Measurements from ENCODE around the gene ART5. TPM values are rescaled to one million over a fixed set of nuclear protein-coding genes. Genes with fewer than 3 reads are reported as not detected.

ART5 gene
- total RNA-seq, 1 experiment from 2014 or later: not detected

- Histone ChIP-seq H3F3A (ENCODE audit: insufficient read depth, low read depth) (no peaks in the 10 kb centered on the region), H3K9me3 (ENCODE audit: insufficient read depth, low read depth) (no peaks in the 10 kb centered on the region), H3K4me1 (replicated peaks; ENCODE audit: insufficient read depth) (no peaks in the 10 kb centered on the region), H3K79me2 (ENCODE audit: low read depth) (no peaks in the 10 kb centered on the region), H3K27ac (no peak overlapping the region), H3K27me3 (ENCODE audit: insufficient read depth, low read depth) (no peaks in the 10 kb centered on the region), H4K20me1 (ENCODE audit: insufficient read depth) (no peaks in the 10 kb centered on the region), H3K4me3 (no peak overlapping the region), H2AFZ (no peak overlapping the region), H3K9me2 (ENCODE audit: insufficient read depth) (no peaks in the 10 kb centered on the region), H3K4me2 (no peak overlapping the region), H3K36me3 (ENCODE audit: low read depth) (no peaks in the 10 kb centered on the region)
- ChIA-PET CTCF (interaction anchor here (0.6 kb wide), 1 partner anchor 464 kb away, joined by 19 read pairs; no protein-coding TSS in a partner anchor), POLR2A (ENCODE audit: unreplicated experiment) (interaction anchor here (0.7 kb wide), 1 partner anchor 680 kb away, joined by 3 read pairs; the partner anchor contains the start of gene PHLDA2)
- intact Hi-C loops (cut with micrococcal nuclease; ENCODE audit: unreplicated experiment): loop anchor here (10.0 kb wide), 2 partner anchors 135 to 155 kb away; no protein-coding TSS in a partner anchor
- DNase-seq: peak in 1 of 2 experiments; percentile 12
- BruUV-seq (replicated peaks): no TSS peak
- TF ChIP-seq, protein P1, sequence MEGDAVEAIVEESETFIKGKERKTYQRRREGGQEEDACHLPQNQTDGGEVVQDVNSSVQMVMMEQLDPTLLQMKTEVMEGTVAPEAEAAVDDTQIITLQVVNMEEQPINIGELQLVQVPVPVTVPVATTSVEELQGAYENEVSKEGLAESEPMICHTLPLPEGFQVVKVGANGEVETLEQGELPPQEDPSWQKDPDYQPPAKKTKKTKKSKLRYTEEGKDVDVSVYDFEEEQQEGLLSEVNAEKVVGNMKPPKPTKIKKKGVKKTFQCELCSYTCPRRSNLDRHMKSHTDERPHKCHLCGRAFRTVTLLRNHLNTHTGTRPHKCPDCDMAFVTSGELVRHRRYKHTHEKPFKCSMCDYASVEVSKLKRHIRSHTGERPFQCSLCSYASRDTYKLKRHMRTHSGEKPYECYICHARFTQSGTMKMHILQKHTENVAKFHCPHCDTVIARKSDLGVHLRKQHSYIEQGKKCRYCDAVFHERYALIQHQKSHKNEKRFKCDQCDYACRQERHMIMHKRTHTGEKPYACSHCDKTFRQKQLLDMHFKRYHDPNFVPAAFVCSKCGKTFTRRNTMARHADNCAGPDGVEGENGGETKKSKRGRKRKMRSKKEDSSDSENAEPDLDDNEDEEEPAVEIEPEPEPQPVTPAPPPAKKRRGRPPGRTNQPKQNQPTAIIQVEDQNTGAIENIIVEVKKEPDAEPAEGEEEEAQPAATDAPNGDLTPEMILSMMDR (conservative IDR thresholded peaks at IDR 0.05): peak; percentile 86
- TF ChIP-seq EZH2 (IDR thresholded peaks at IDR 0.05; ENCODE audit: low read depth): no peak
Measured at GRCh38 chr11:3609416-3610265, 32.2 kb downstream of the ART5 start.

GRCh38 chr11:3605771-3606203, 36.0 kb downstream of the ART5 start:
- no peak overlapping the region for H2AFZ ChIP-seq
- no peak overlapping the region for H3K4me3 ChIP-seq
- no peaks in the 10 kb centered on the region for H3F3A ChIP-seq (ENCODE audit: insufficient read depth, low read depth)
- ChIA-PET CTCF (no interaction called here), POLR2A (ENCODE audit: unreplicated experiment) (interaction anchor here (0.6 kb wide), 1 partner anchor 49 kb away, joined by 4 read pairs; no protein-coding TSS in a partner anchor)
- no peak for TF ChIP-seq EZH2 (IDR thresholded peaks at IDR 0.05; ENCODE audit: low read depth)
- TF ChIP-seq, protein P1 (conservative IDR thresholded peaks at IDR 0.05): no peak
- BruUV-seq (replicated peaks): no TSS peak
- no peak overlapping the region for H3K27ac ChIP-seq
- H3K4me2 ChIP-seq: peak overlapping the region; percentile 16; the same call in 1 of the 2 replicates
- no peaks in the 10 kb centered on the region for H3K9me3 ChIP-seq (ENCODE audit: insufficient read depth, low read depth)
- peak; percentile 9 to 58 for DNase-seq
- intact Hi-C loops (cut with micrococcal nuclease; ENCODE audit: unreplicated experiment): loop anchor here (10.0 kb wide), 1 partner anchor 131 kb away; no protein-coding TSS in a partner anchor
- H3K79me2 ChIP-seq (ENCODE audit: low read depth): no peaks in the 10 kb centered on the region
- H3K27me3 ChIP-seq (ENCODE audit: insufficient read depth, low read depth): no peaks in the 10 kb centered on the region
- H3K36me3 ChIP-seq (ENCODE audit: low read depth): no peaks in the 10 kb centered on the region
- H3K9me2 ChIP-seq (ENCODE audit: insufficient read depth): no peaks in the 10 kb centered on the region
- no peaks in the 10 kb centered on the region for H4K20me1 ChIP-seq (ENCODE audit: insufficient read depth)
- H3K4me1 ChIP-seq (replicated peaks; ENCODE audit: insufficient read depth): no peaks in the 10 kb centered on the region

- no peaks in the 10 kb centered on the region for H3K79me2 ChIP-seq (ENCODE audit: low read depth)
- intact Hi-C loops (cut with micrococcal nuclease; ENCODE audit: unreplicated experiment): loop anchor here (10.0 kb wide), 1 partner anchor 130 kb away; no protein-coding TSS in a partner anchor
- no peak for DNase-seq
- no peak overlapping the region for H3K27ac ChIP-seq
- H3K27me3 ChIP-seq (ENCODE audit: insufficient read depth, low read depth): no peaks in the 10 kb centered on the region
- no peaks in the 10 kb centered on the region for H3K9me2 ChIP-seq (ENCODE audit: insufficient read depth)
- no TSS peak for BruUV-seq (replicated peaks)
- POLR2A ChIA-PET (ENCODE audit: unreplicated experiment): no interaction called here
- TF ChIP-seq, protein P1 (conservative IDR thresholded peaks at IDR 0.05): no peak
- TF ChIP-seq EZH2 (IDR thresholded peaks at IDR 0.05; ENCODE audit: low read depth): no peak
- H3K36me3 ChIP-seq (ENCODE audit: low read depth): no peaks in the 10 kb centered on the region
- no peaks in the 10 kb centered on the region for H4K20me1 ChIP-seq (ENCODE audit: insufficient read depth)
- CTCF ChIA-PET: no interaction called here
- H3K9me3 ChIP-seq (ENCODE audit: insufficient read depth, low read depth): no peaks in the 10 kb centered on the region
- H3K4me1 ChIP-seq (replicated peaks; ENCODE audit: insufficient read depth): no peaks in the 10 kb centered on the region
- peak overlapping the region; percentile 16; the same call in 1 of the 2 replicates for H3K4me2 ChIP-seq
- no peak overlapping the region for H3K4me3 ChIP-seq
- H2AFZ ChIP-seq: no peak overlapping the region
- no peaks in the 10 kb centered on the region for H3F3A ChIP-seq (ENCODE audit: insufficient read depth, low read depth)
Measured at GRCh38 chr11:3605283-3605662, 36.5 kb downstream of the ART5 start.

Measured in PC-9 (cell line).